Smooth muscle cell (in vitro differentiated cells): ENCODE data around the gene PSMG4. TPM values are rescaled to one million over a fixed set of nuclear protein-coding genes. Genes with fewer than 3 reads are reported as not detected.

Experiments used
- DNase-seq: peaks from one replicate; lab custom pipeline; 2025; ENCODE audit not compliant: unreplicated experiment; lab: John Stamatoyannopoulos, UW
- H2AFZ ChIP-seq: fragments of 200-600 bp; sonication (generic); 2 replicates; pipeline ENCODE4 v1.6.0; 2016; ENCODE audit warnings: antibody characterized with exemption, low read depth, mild to moderate bottlenecking
- H3F3A ChIP-seq: fragments of 200-600 bp; sonication (generic); 2 replicates; pipeline ENCODE4 v1.6.0; 2017; ENCODE audit warnings: antibody characterized with exemption, low read depth
- H3K27ac ChIP-seq: fragments of 200-600 bp; sonication (generic); 2 replicates; pipeline ENCODE4 v1.5.1; 2016; ENCODE audit warnings: low read depth, mild to moderate bottlenecking
- H3K27me3 ChIP-seq: fragments of 200-600 bp; sonication (generic); 2 replicates; pipeline ENCODE4 v1.6.1; 2016; ENCODE audit warnings: low read depth, mild to moderate bottlenecking
- H3K36me3 ChIP-seq: fragments of 200-600 bp; sonication (generic); 2 replicates; pipeline ENCODE4 v1.5.1; 2016; ENCODE audit warnings: low read depth
- H3K4me1 ChIP-seq: fragments of 200-600 bp; sonication (generic); 2 replicates; pipeline ENCODE4 v1.5.1; 2016; ENCODE audit warnings: low read depth
- H3K4me2 ChIP-seq: fragments of 200-600 bp; sonication (generic); 2 replicates; pipeline ENCODE4 v1.6.0; 2016; ENCODE audit warnings: mild to moderate bottlenecking
- H3K4me3 ChIP-seq: fragments of 200-600 bp; sonication (generic); 2 replicates; pipeline ENCODE4 v1.5.1; 2016; ENCODE audit warnings: mild to moderate bottlenecking
- H3K79me2 ChIP-seq: fragments of 200-600 bp; sonication (generic); 2 replicates; pipeline ENCODE4 v1.6.0; 2016; ENCODE audit warnings: low read depth, mild to moderate bottlenecking
- H3K9ac ChIP-seq: fragments of 200-600 bp; sonication (generic); 2 replicates; pipeline ENCODE4 v1.6.0; 2016; ENCODE audit warnings: low read depth
- H3K9me3 ChIP-seq: fragments of 200-600 bp; sonication (generic); replicated peaks from 2 replicates; pipeline ENCODE4 v1.5.1; 2016; ENCODE audit warnings: low read depth
- H4K20me1 ChIP-seq: fragments of 200-600 bp; sonication (generic); 2 replicates; pipeline ENCODE4 v1.6.0; 2016; ENCODE audit warnings: low read depth
- CTCF ChIP-seq: fragments of 200-600 bp; sonication (generic); IDR thresholded peaks from 2 replicates; pipeline ENCODE4 v1.5.1; 2017; ENCODE audit warnings: borderline replicate concordance, mild to moderate bottlenecking, antibody characterized with exemption; ENCODE audit not compliant: insufficient read depth, poor library complexity, severe bottlenecking
- WGBS: methylation state at CpG from one replicate; pipeline ENCODE4 v1.1.7; 2016; ENCODE audit warnings: low lambda C conversion rate; 5-methylcytosine and 5-hydroxymethylcytosine counted together
- polyA plus RNA-seq: library from polyadenylated mRNA; unstranded; fragments of >200 nt; fragmentation: Nextera tagmentation; extraction: Ambion mirVana; gene quantifications from 2 replicates; pipeline ENCODE4 v1.2.1, GENCODE V29; 2016
- total RNA-seq: library from RNA; depleted of rRNA; stranded (reverse); fragments of >200 nt; gene quantifications from 2 replicates; pipeline ENCODE4 v1.2.3, GENCODE V29; 2014

The PSMG4 gene
- total and polyA plus RNA-seq, 2 experiments from 2014 or later: 10.9 to 12.5 TPM

GRCh38 chr6:3264356-3264755 is 5.6 kb downstream of the PSMG4 start:
- TF ChIP-seq CTCF: no peak

GRCh38 chr6:3265671-3266070 is 6.9 kb downstream of the PSMG4 start:
- Histone ChIP-seq H3K4me3 (no peak overlapping the region), H3K27ac (no peak overlapping the region), H3K9ac (no peak overlapping the region), H3K36me3 (no peaks in the 10 kb centered on the region), H3F3A (no peaks in the 10 kb centered on the region), H3K4me2 (no peak overlapping the region), H3K9me3 (no peaks in the 10 kb centered on the region), H4K20me1 (peaks cover 12% of the 10 kb centered on the region), H2AFZ (no peak overlapping the region), H3K4me1 (no peaks in the 10 kb centered on the region), H3K27me3 (no peaks in the 10 kb centered on the region), H3K79me2 (peaks cover 4% of the 10 kb centered on the region)
- 73% methylated on average over 9 of the region's 9 CpGs for WGBS
- no peak for TF ChIP-seq CTCF
- DNase-seq: no peak

More at GRCh38 chr6:3264356-3264755, 5.6 kb downstream of the PSMG4 start:
- H3K4me2 ChIP-seq: no peak overlapping the region
- H3K4me1 ChIP-seq: peaks cover 5% of the 10 kb centered on the region
- no peaks in the 10 kb centered on the region for H3K9me3 ChIP-seq
- no peak overlapping the region for H3K4me3 ChIP-seq
- no peaks in the 10 kb centered on the region for H3K27me3 ChIP-seq
- no peak overlapping the region for H3K9ac ChIP-seq
- H4K20me1 ChIP-seq: peaks cover 12% of the 10 kb centered on the region
- H3K36me3 ChIP-seq: no peaks in the 10 kb centered on the region
- peaks cover 8% of the 10 kb centered on the region for H3K79me2 ChIP-seq
- DNase-seq: no peak
- no peaks in the 10 kb centered on the region for H3F3A ChIP-seq
- 94% methylated on average over 3 of the region's 3 CpGs for WGBS
- H3K27ac ChIP-seq: no peak overlapping the region
- no peak overlapping the region for H2AFZ ChIP-seq

- Histone ChIP-seq H3K9me3 (no peaks in the 10 kb centered on the region), H3K27me3 (no peaks in the 10 kb centered on the region), H3K4me3 (no peak overlapping the region), H3K27ac (no peak overlapping the region), H2AFZ (no peak overlapping the region), H4K20me1 (peaks cover 7% of the 10 kb centered on the region), H3K36me3 (no peaks in the 10 kb centered on the region), H3K4me1 (no peaks in the 10 kb centered on the region), H3F3A (no peaks in the 10 kb centered on the region), H3K79me2 (peaks cover under 1% of the 10 kb centered on the region), H3K4me2 (no peak overlapping the region), H3K9ac (no peak overlapping the region)
- 62% methylated on average over 8 of the region's 9 CpGs for WGBS
- DNase-seq: no peak
- TF ChIP-seq CTCF: no peak
These were observed 7.4 kb downstream of the PSMG4 start for GRCh38 chr6:3266170-3266569.

GRCh38 chr6:3267162-3267561 is 8.4 kb downstream of the PSMG4 start:
- Histone ChIP-seq H2AFZ (no peak overlapping the region), H3K4me1 (no peaks in the 10 kb centered on the region), H3K27ac (no peak overlapping the region), H3F3A (no peaks in the 10 kb centered on the region), H3K36me3 (no peaks in the 10 kb centered on the region), H3K9me3 (no peaks in the 10 kb centered on the region), H3K27me3 (no peaks in the 10 kb centered on the region), H3K79me2 (no peaks in the 10 kb centered on the region), H4K20me1 (peaks cover 6% of the 10 kb centered on the region), H3K4me2 (no peak overlapping the region), H3K4me3 (no peak overlapping the region), H3K9ac (no peak overlapping the region)
- WGBS: 83% methylated on average over 5 of the region's 5 CpGs
- TF ChIP-seq CTCF: no peak
- no peak for DNase-seq
